Stimulated activated CD4-positive, alpha-beta T cell treated with anti-CD3 and anti-CD28 coated beads, Interleukin-12 subunit alpha, Interleukin-12 subunit beta, amount 100 ng/mL, for 24 hours (primary cell): Measurements from ENCODE around the gene NEU4.
"Not testable (repeated sequence)": the region's sequence is repeated elsewhere in the genome, so short reads cannot be mapped to it uniquely, and the experiment has no call there.

ENCODE experiments used
- DNase-seq, 2 experiments: peaks; one replicate each; pipeline ENCODE4 v3.0.0-alpha.2; 2020; ENCODE audit warnings: low read depth in 2 of 2

The NEU4 gene

GRCh38 chr2:241808721-241809382 is at the start of gene NEU4:
Gene NEU4 (plus strand): TSS chr2:241809193. CDS start chr2:241814485, 5,292 bp downstream.
- DNase-seq: no peak

DNA sequence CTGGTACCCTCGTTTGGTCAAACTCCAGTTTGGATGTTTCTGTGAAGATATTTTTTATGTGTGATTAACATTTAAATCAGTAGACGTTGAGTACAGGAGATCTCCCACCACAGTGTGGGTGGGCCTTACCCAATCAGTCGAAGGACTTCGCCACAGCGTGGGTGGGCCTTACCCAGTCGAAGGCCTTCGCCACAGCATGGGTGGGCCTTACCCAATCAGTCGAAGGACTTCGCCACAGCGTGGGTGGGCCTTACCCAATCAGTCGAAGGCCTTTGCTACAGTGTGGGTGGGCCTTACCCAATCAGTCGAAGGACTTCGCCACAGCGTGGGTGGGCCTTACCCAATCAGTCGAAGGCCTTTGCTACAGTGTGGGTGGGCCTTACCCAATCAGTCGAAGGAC is 49.1 kb upstream of the NEU4 start:
- DNase-seq: not testable (repeated sequence)

GRCh38 chr2:241760301-241760771 is 48.7 kb upstream of the NEU4 start:
- no peak for DNase-seq

DNA sequence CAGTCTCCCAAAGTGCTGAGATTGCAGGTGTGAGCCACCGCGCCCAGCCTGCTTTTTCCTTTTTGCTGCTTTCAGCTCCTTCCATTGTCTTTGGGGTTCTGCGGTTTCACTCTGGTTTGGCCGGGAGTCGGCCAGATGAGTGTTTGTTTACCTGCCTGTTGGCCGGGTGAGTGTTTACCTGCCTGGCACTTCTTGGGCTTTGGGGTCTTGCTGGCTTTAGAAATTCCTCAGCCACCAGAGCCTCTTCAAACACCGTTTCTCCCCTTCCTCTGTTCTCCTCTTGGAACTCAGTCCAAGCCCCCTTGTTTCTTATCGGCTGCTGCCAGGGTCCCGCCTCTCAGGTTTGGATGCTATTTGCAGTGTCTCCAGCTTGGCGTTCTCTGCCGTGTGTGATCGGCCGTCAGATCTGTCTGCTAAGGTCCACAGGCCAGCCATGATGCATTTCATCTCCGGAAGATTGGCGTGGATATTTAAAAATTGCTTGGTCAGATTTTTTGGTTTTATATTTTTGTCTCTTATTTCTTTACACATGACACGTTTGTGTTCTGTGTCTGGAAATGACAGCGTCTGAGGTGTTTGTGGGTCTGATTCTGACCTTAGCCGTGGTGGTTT is 46.6 kb upstream of the NEU4 start:
- no peak for DNase-seq

DNA sequence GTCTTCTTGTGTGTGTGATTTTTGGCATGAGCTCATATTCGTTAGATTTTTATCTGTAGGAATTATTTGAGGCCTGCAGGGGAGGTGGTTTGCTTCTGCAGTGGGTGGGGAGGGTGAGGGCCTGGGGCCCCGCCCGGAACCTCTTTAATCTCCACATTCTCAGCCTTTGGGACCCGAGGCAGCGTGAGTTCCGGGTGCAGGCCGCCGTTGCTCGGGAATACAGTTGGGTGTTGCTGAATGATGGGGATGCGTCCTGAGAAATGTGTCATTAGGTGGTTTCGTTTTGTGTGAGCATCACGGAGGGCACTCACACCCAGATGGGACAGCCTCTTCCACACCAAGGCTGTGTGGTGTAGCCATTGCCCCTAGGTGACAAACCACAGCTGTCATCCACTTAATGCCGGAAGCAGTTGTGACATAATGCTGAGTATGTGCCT is 46.0 kb upstream of the NEU4 start:
- no peak for DNase-seq

GRCh38 chr2:241763551-241764274 is 45.3 kb upstream of the NEU4 start:
- no peak for DNase-seq

- DNase-seq: no peak
Observed at GRCh38 chr2:241764275-241765241, 44.4 kb upstream of the NEU4 start.

- no peak for DNase-seq
Observed at GRCh38 chr2:241767464-241768250, 41.3 kb upstream of the NEU4 start.

GRCh38 chr2:241768251-241768711 is 40.7 kb upstream of the NEU4 start:
- DNase-seq: no peak

DNA sequence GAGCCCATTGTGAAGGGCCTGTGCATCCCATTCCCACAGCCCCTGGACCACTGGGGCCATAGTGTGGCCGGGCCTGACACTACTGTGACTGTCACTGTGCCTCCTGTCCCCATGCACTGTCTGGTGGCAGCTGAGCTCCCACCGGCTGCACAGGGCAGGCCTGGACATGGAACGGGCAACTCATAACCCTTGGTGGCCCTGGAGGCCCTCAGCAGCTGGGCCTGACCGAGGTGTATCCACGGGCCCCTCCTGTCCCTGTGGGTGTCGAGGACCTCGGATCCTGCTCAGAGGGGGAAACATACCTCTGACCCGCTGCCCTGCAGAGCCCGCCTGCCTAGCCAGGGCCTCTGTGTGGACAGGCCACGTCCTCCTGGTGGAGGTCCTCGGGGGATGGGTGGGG is 40.1 kb upstream of the NEU4 start:
- no peak for DNase-seq

- DNase-seq: no peak
Observed at GRCh38 chr2:241769819-241770184, 39.2 kb upstream of the NEU4 start.

- DNase-seq: no peak
Observed at GRCh38 chr2:241770185-241770935, 38.6 kb upstream of the NEU4 start.

- DNase-seq: no peak
Observed at GRCh38 chr2:241770936-241771285, 38.1 kb upstream of the NEU4 start.

GRCh38 chr2:241771286-241772062 is 37.5 kb upstream of the NEU4 start:
- no peak for DNase-seq

DNA sequence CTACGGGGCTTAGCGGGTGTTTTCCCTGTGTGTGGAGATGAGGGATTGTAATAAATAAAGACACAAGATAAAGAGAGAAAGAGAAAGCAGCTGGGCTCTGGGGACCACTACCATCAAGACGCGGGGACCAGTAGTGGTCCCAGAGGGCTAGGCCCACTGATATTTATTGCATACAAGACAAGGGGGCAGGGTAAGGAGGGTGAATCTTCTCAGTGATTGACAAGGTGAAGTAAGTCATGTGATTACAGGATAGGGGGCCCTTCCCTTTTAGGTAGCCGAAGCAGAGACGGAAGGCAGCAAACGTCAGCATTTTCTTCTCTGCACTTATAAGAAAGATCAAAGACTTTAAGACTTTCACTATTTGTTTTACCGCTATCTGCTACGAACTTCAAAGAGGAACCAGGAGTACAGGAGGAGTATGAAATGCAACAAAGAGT is 36.9 kb upstream of the NEU4 start:
- no peak for DNase-seq

- DNase-seq: no peak
Observed at GRCh38 chr2:241773511-241774418, 35.2 kb upstream of the NEU4 start.

- DNase-seq: no peak
Observed at GRCh38 chr2:241774419-241775222, 34.4 kb upstream of the NEU4 start.
